A549 (cell line): ENCODE data around the gene HINT3.
A peak's percentile ranks its signal among the peaks of the same experiment; 100 is the strongest.

ENCODE experiments used
- CTCF ChIP-seq: fragments of >200 bp; sonication (Bioruptor Twin); formaldehyde crosslinking; IDR thresholded peaks from 3 replicates; pipeline ENCODE4 v1.5.1; 2016
- HDAC2 ChIP-seq: fragments of 200-600 bp; sonication (generic); IDR thresholded peaks from 2 replicates; pipeline ENCODE4 v1.6.1; 2016
- RNF2 ChIP-seq: fragments of 200-600 bp; sonication (generic); IDR thresholded peaks from 2 replicates; pipeline ENCODE4 v1.6.1; 2016; ENCODE audit warnings: low read depth, mild to moderate bottlenecking, antibody characterized with exemption, moderate library complexity, borderline replicate concordance
- ZFP36 ChIP-seq: fragments of 450-650 bp; IDR thresholded peaks from 2 replicates; pipeline ENCODE4 v1.6.1; 2014; ENCODE audit warnings: borderline replicate concordance; ENCODE audit not compliant: partially characterized antibody

- TF ChIP-seq RNF2 (no peak), HDAC2 (no peak), CTCF (peak; percentile 72), ZFP36 (no peak)
Observed at GRCh38 chr6:125974214-125974866, 17.8 kb downstream of the HINT3 start.
